Measurements from ENCODE around the gene PDE4B. TPM values are rescaled to one million over a fixed set of nuclear protein-coding genes. Genes with fewer than 3 reads are reported as not detected.
"Not testable (repeated sequence)": the region's sequence is repeated elsewhere in the genome, so short reads cannot be mapped to it uniquely, and the experiment has no call there.

Gene PDE4B
- total RNA-seq, 1 donor from 2014 or later: 10.6 TPM

DNA sequence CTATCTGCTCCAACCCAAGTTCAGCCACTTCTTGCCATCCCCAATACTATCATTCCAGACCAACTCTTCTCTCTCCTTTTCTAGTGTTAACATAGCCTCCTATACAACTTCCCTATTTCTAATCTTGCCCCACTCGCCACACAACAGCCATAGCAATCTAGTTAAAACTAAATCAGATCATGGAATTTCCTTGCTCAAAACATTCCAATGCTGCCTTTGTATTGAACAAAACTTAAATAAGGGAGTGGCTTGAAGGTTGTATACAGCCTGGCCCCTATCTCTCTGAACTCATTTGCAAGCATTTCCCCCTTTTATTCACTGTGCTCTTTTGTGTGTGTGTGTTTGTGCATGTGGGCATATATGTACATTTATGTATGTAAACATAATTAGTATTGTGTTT, 623.2 kb downstream of the PDE4B start:
- no peak for DNase-seq
- ATAC-seq (ENCODE audit: poor library complexity): no peak
- intact Hi-C loops (cut with DNase I): no loop called here

DNA sequence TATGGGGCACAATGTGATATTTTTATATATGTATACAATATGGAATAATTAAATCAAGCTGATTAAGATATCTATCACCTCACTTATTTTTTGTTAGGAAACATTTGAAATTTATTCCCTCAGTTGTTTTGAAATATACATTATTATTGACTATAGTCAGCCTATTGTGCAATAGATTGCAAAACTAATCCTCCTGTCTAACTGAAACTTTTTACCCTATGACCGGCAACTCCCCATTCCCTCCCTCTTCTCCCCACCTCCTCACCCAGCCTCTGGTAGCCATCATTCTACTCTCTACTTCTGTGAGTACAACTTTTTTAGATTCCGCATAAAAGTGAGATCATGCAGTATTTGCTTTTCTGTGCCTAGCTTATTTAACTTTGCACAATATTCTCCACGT, 623.6 kb downstream of the PDE4B start:
- intact Hi-C loops (cut with DNase I): no loop called here
- DNase-seq (no peak), ATAC-seq (ENCODE audit: poor library complexity) (no peak)

DNA sequence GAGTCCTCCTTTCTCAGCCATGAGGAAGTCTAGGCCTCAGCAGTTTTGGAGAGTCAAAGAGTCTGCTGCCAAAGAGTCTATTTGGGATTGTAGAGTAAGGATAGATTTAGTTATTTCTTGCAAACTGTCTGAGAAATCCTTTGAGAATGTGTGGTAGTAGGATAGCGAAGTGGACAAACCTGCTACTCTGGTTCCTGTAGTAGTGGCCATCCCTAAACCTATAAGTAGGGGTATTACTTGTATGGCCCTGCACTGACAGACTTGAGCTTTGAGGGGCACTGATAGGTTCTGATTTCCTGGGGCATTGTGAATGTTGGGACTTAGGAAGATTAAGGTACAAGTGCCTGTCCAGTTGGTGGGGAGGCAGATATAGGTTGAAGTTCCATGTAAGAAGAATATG, 625.3 kb downstream of the PDE4B start:
- no peak for DNase-seq
- intact Hi-C loops (cut with DNase I): no loop called here
- no peak for ATAC-seq (ENCODE audit: poor library complexity)

DNA sequence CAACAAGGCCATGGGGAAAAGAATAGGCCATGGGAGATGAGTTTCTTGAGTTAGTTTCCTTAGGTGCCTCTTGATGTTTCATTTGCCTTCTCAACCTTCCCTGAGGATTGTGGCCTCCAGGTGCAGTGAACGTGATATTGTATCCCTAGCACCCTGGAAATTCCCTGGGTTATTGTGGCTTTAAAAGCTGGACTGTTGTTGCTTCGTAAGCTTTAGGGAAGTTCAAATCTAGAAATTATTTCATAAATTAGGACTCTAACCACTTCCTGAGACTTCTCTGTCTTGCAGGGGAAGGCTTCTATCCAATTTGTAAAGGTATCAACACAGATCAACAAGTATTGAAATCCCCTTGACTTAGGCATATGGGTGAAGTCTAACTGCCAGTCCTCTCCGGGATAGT, 627.5 kb downstream of the PDE4B start:
- DNase-seq; intact Hi-C loops (cut with DNase I); ATAC-seq (ENCODE audit: poor library complexity): not testable (repeated sequence)

DNA sequence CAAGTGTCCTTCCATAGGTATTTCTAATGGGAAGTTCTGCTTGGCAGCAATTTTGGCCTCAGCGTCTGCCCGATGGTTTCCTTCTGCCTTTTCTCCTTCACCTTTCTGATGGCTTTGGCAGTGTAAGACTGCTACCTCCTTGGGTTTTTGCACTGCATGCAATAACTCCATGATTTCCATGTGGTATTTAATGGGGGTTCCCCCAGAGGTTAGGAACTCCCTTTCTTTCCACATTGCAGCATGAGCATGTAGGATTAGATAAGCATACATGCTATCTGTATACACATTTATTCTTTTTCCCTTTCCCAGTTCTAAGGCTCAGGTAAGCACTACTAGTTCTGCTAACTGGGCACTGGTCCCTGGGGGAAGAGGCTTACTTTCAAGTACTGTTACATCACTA, 628.2 kb downstream of the PDE4B start:
- intact Hi-C loops (cut with DNase I); DNase-seq; ATAC-seq (ENCODE audit: poor library complexity): not testable (repeated sequence)

DNA sequence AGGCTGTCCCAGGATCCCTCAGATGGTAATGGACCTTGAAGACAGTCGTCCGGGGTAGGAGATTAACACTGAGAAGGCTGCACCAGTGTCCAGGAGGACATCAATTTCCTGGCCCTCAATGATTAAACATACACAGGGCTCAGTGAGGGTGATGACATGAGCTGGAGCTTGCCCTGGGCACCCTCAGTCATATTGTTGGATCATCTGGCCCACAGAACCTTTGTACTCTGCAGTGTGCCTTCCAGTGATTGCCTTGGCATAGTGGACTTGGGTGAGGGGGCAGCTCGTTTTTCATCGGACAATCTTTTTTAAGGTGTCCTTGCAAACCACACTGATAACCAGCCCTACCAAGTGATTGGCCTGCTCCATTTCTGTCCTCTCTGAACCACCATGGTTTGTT, 630.1 kb downstream of the PDE4B start:
- ATAC-seq (ENCODE audit: poor library complexity): no peak
- DNase-seq: no peak
- intact Hi-C loops (cut with DNase I): no loop called here

Measured in Right ventricle myocardium superior (tissue), 1 donor.